OCI-LY1 (cell line): ENCODE data around the gene GFER.

Source experiments
- CTCF ChIP-seq: fragments of 200-600 bp; sonication (generic), shearing (Covaris generic); IDR thresholded peaks from 2 replicates; pipeline ENCODE4 v1.5.1; 2017; ENCODE audit warnings: mild to moderate bottlenecking, antibody characterized with exemption, low read length, moderate library complexity, mixed read lengths
- EZH2 ChIP-seq: fragments of 200-600 bp; sonication (generic), shearing (Covaris generic); IDR thresholded peaks from 2 replicates; pipeline ENCODE4 v1.8.0; 2017; ENCODE audit warnings: borderline replicate concordance, mixed run types, mild to moderate bottlenecking, antibody characterized with exemption, low read length, moderate library complexity, mixed read lengths

GRCh38 chr16:2016407-2016922, 32.5 kb downstream of the GFER start:
- TF ChIP-seq CTCF: peak; percentile 57
- no peak for TF ChIP-seq EZH2
